B cell (primary cell): Measurements from ENCODE around the gene CCNL1. TPM values are rescaled to one million over a fixed set of nuclear protein-coding genes. Genes with fewer than 3 reads are reported as not detected.

Experiments
- ATAC-seq: fragments of 200-7000 bp; cut with Tn5 transposase; one replicate; pipeline ENCODE4 v1.10.0; 2021; ENCODE audit warnings: low read depth, mild to moderate bottlenecking, moderate number of reproducible peaks, moderate library complexity
- CTCF ChIA-PET: fragments of 350-600 bp; sonication (Branson Sonifier 250); formaldehyde crosslinking; loops from one replicate; lab custom pipeline; 2021; ENCODE audit warnings: antibody characterized with exemption, inconsistent platforms; lab: Charles Lee
- POLR2A ChIA-PET: fragments of 350-600 bp; sonication (Branson Sonifier 250); formaldehyde crosslinking; loops from one replicate; lab custom pipeline; 2021; ENCODE audit warnings: antibody characterized with exemption; lab: Charles Lee
- DNase-seq: peaks from one replicate; pipeline ENCODE4 v3.0.0; 2013
- H2AFZ ChIP-seq: 2 replicates; pipeline ENCODE4 v1.6.1; 2012; ENCODE audit warnings: mild to moderate bottlenecking, low read depth, low read length; ENCODE audit not compliant: insufficient read depth, poor library complexity, severe bottlenecking
- H3K27ac ChIP-seq, 2 donors: 1 replicate in 1 of 2; 2 replicates in 1 of 2; pipeline ENCODE4 v1.5.1; 2012 to 2013; ENCODE audit warnings: low read length in 2 of 2, mild to moderate bottlenecking in 2 of 2, moderate library complexity in 1 of 2
- H3K27me3 ChIP-seq, 4 experiments: fragments of 200-600 bp in 1 of 4; sonication (generic) in 1 of 4; replicated peaks in 1 of 4; 1 replicate in 2 of 4; 2 replicates in 2 of 4; pipeline versions ENCODE4 v1.6.1 to v1.7.0; 2013 to 2016; ENCODE audit warnings: low read length in 3 of 4, mild to moderate bottlenecking in 2 of 4, mixed read lengths in 1 of 4, moderate library complexity in 1 of 4; ENCODE audit not compliant: insufficient read depth in 4 of 4, control insufficient read depth in 3 of 4; ENCODE audit errors: control extremely low read depth in 1 of 4
- H3K36me3 ChIP-seq, 2 experiments: replicated peaks in 1 of 2; 1 replicate in 1 of 2; 2 replicates in 1 of 2; pipeline versions ENCODE4 v1.6.1 to v1.7.1; 2013; ENCODE audit warnings: low read length in 1 of 2; ENCODE audit not compliant: insufficient read depth in 2 of 2, control insufficient read depth in 1 of 2; ENCODE audit errors: control extremely low read depth in 1 of 2, extremely low read depth in 1 of 2
- H3K4me1 ChIP-seq, 2 donors: fragments of 200-600 bp in 1 of 2; sonication (generic) in 1 of 2; 1 replicate in 1 of 2; 2 replicates in 1 of 2; pipeline versions ENCODE4 v1.5.1 to v1.6.1; 2013 to 2017; ENCODE audit warnings: low read length in 2 of 2; ENCODE audit not compliant: control insufficient read depth in 2 of 2, insufficient read depth in 2 of 2
- H3K4me2 ChIP-seq: replicated peaks from 2 replicates; pipeline ENCODE3; 2012; ENCODE audit warnings: mild to moderate bottlenecking, low read depth, low read length; ENCODE audit not compliant: poor library complexity, severe bottlenecking
- H3K4me3 ChIP-seq, 5 experiments: fragments of 200-600 bp in 1 of 5; sonication (generic) in 1 of 5; 1 replicate in 3 of 5; 2 replicates in 2 of 5; pipeline versions ENCODE4 v1.5.1 to v1.7.0; 2011 to 2016; ENCODE audit warnings: low read length in 4 of 5, mild to moderate bottlenecking in 4 of 5, low read depth in 2 of 5, control low read depth in 1 of 5, moderate library complexity in 1 of 5; ENCODE audit not compliant: insufficient read depth in 1 of 5; ENCODE audit errors: control extremely low read depth in 1 of 5, extremely low read depth in 1 of 5
- H3K79me2 ChIP-seq: fragments of 200-600 bp; sonication (generic); one replicate; pipeline ENCODE4 v1.6.0; 2016; ENCODE audit warnings: low read length; ENCODE audit not compliant: control insufficient read depth, insufficient read depth
- H3K9ac ChIP-seq: fragments of 200-600 bp; sonication (generic); 2 replicates; pipeline ENCODE4 v1.6.1; 2017; ENCODE audit warnings: mild to moderate bottlenecking, low read length, moderate library complexity
- H3K9me3 ChIP-seq, 3 donors: one replicate each; pipeline versions ENCODE4 v1.6.1 to v1.7.1; 2013; ENCODE audit warnings: low read length in 2 of 3; ENCODE audit not compliant: control insufficient read depth in 2 of 3, insufficient read depth in 1 of 3; ENCODE audit errors: control extremely low read depth in 1 of 3
- H4K20me1 ChIP-seq: 2 replicates; pipeline ENCODE4 v1.6.0; 2012; ENCODE audit warnings: mild to moderate bottlenecking, low read length; ENCODE audit not compliant: insufficient read depth, control insufficient read depth, poor library complexity, severe bottlenecking
- H3K27ac Mint-ChIP-seq: one replicate; pipeline ENCODE4 v1.8.0; 2021; ENCODE audit warnings: mixed read lengths
- H3K27me3 Mint-ChIP-seq: one replicate; pipeline ENCODE4 v1.8.0; 2021; ENCODE audit warnings: mixed read lengths
- H3K4me1 Mint-ChIP-seq: one replicate; pipeline ENCODE4 v1.8.0; 2021; ENCODE audit warnings: mixed read lengths
- H3K4me3 Mint-ChIP-seq: one replicate; pipeline ENCODE4 v1.8.0; 2021; ENCODE audit warnings: mixed read lengths
- H3K9me3 Mint-ChIP-seq: one replicate; pipeline ENCODE4 v1.8.0; 2022; ENCODE audit warnings: mixed read lengths; ENCODE audit not compliant: insufficient read depth
- CTCF ChIP-seq: fragments of 200-600 bp; IDR thresholded peaks from one replicate; pipeline ENCODE4 v1.8.0; 2022; ENCODE audit warnings: antibody characterized with exemption, mild to moderate bottlenecking
- EZH2 ChIP-seq: IDR thresholded peaks from 2 replicates; pipeline ENCODE4 v1.6.1; 2012; ENCODE audit warnings: borderline replicate concordance, low read depth, mild to moderate bottlenecking, moderate library complexity, low read length; ENCODE audit not compliant: insufficient read depth, poor library complexity, severe bottlenecking
- WGBS: methylation state at CpG from one replicate; pipeline ENCODE4 v1.1.5; 2013; ENCODE audit warnings: missing lambda C conversion rate; ENCODE audit not compliant: insufficient coverage; 5-methylcytosine and 5-hydroxymethylcytosine counted together
- intact Hi-C: fragments of 100-400 bp; cut with micrococcal nuclease; formaldehyde crosslinking; loops from one replicate; pipeline ENCODE4 v1.10.0; 2022
- polyA plus RNA-seq: library from polyadenylated mRNA; depleted of rRNA; stranded (reverse); fragments of >200 nt; gene quantifications from 2 replicates; pipeline ENCODE4 v1.2.3, GENCODE V29; 2012
- total RNA-seq, 2 donors: library from RNA; stranded (reverse); fragments of 120-200 nt in 1 of 2; gene quantifications; 1 replicate in 1 of 2; 2 replicates in 1 of 2; pipeline versions ENCODE4 v1.2.3 to v1.2.4, GENCODE V29; 2013 to 2022

The CCNL1 gene
- total and polyA plus RNA-seq, 2 donors (not counting 1 experiment from before 2014, with no cell fraction given): 322 to 655 TPM

- no peak overlapping the region for H3K4me2 ChIP-seq
- peaks cover 6% of the 10 kb centered on the region for H3K27me3 Mint-ChIP-seq
- ATAC-seq (no peak), DNase-seq (no peak)
- no peaks in the 10 kb centered on the region for H3K36me3 ChIP-seq
- H3K4me1 ChIP-seq: peaks cover 0 to 2% of the 10 kb centered on the region in 2 donors
- H3K27ac ChIP-seq: no peak overlapping the region
- intact Hi-C loops: no loop called here
- no peaks in the 10 kb centered on the region for H3K79me2 ChIP-seq
- no peak overlapping the region for H3K9ac ChIP-seq
- no peak overlapping the region for H3K4me3 ChIP-seq
- H3K9me3 ChIP-seq: peaks cover 0 to 5% (median 0%) of the 10 kb centered on the region in 3 donors
- H2AFZ ChIP-seq: no peak overlapping the region
- TF ChIP-seq EZH2 (no peak), CTCF (no peak)
- ChIA-PET POLR2A (no interaction called here), CTCF (interaction anchor here (3.0 kb wide), 1 partner anchor 14 kb away, joined by 14 read pairs; no protein-coding TSS in a partner anchor)
- H3K4me1 Mint-ChIP-seq: peaks cover under 1% of the 10 kb centered on the region
- no peaks in the 10 kb centered on the region for H4K20me1 ChIP-seq
- no peaks in the 10 kb centered on the region for H3K27me3 ChIP-seq
- H3K4me3 Mint-ChIP-seq: no peak overlapping the region
- H3K27ac Mint-ChIP-seq: no peak overlapping the region
- no peaks in the 10 kb centered on the region for H3K9me3 Mint-ChIP-seq
These were observed 36.3 kb downstream of the CCNL1 start for GRCh38 chr3:157123621-157124020.

- Histone ChIP-seq H3K27ac (no peak overlapping the region), H3K9ac (no peak overlapping the region), H3K27me3 (no peaks in the 10 kb centered on the region), H3K36me3 (no peaks in the 10 kb centered on the region), H4K20me1 (no peaks in the 10 kb centered on the region), H3K4me3 (no peak overlapping the region), H3K79me2 (no peaks in the 10 kb centered on the region), H3K4me2 (no peak overlapping the region), H3K9me3 (peaks cover 0 to 5% (median 0%) of the 10 kb centered on the region in 3 donors), H3K4me1 (no peaks in the 10 kb centered on the region), H2AFZ (no peak overlapping the region)
- Mint-ChIP-seq H3K27me3 (peaks cover 6% of the 10 kb centered on the region), H3K27ac (no peak overlapping the region), H3K4me1 (no peaks in the 10 kb centered on the region), H3K9me3 (no peaks in the 10 kb centered on the region), H3K4me3 (no peak overlapping the region)
- CTCF ChIA-PET: interaction anchor here (0.8 to 3.0 kb wide), 2 partner anchors 13 to 14 kb away, joined by 3 to 14 read pairs; no protein-coding TSS in a partner anchor
- no peak for TF ChIP-seq EZH2
- TF ChIP-seq CTCF: no peak
- POLR2A ChIA-PET: no interaction called here
- WGBS: 100% methylated on average over 1 of the region's 3 CpGs
- ATAC-seq (no peak), DNase-seq (no peak)
- intact Hi-C loops: no loop called here
These were observed 37.0 kb downstream of the CCNL1 start for GRCh38 chr3:157122832-157123427.
